OCI-M1 (cell line): ENCODE measurements around the gene INSC.
"Not testable (repeated sequence)": the region's sequence is repeated elsewhere in the genome, so short reads cannot be mapped to it uniquely, and the experiment has no call there.

Source experiments
- DNase-seq: peaks from one replicate; lab custom pipeline; 2025; lab: John Stamatoyannopoulos, UW

INSC gene

GRCh38 chr11:15114501-15115475 lies at the start of gene INSC:
INSC (plus strand) TSS chr11:15114923; CDS start chr11:15149175, 34,252 bp downstream.
- no peak for DNase-seq

GRCh38 chr11:15069751-15070150 lies 45.0 kb upstream of the INSC start:
- DNase-seq, result not testable (repeated sequence)

- no peak for DNase-seq
Observed at GRCh38 chr11:15071556-15072255, 43.0 kb upstream of the INSC start.

- no peak for DNase-seq
Observed at GRCh38 chr11:15072551-15073143, 42.1 kb upstream of the INSC start.

GRCh38 chr11:15073361-15074205 lies 41.1 kb upstream of the INSC start, which contains the start of gene CALCB:
CALCB (plus strand) TSS chr11:15073593; CDS start chr11:15074719, 1,126 bp downstream.
- no peak for DNase-seq

- DNase-seq, result peak; percentile 84
Observed at GRCh38 chr11:15074206-15075161, 40.2 kb upstream of the INSC start.

GRCh38 chr11:15075162-15075526 lies 39.6 kb upstream of the INSC start:
- DNase-seq, result no peak

- DNase-seq, result no peak
Observed at GRCh38 chr11:15091175-15091574, 23.5 kb upstream of the INSC start.

GRCh38 chr11:15091625-15092024 lies 23.1 kb upstream of the INSC start:
- DNase-seq, result no peak

GRCh38 chr11:15093432-15093831 lies 21.3 kb upstream of the INSC start:
- DNase-seq, result no peak

GRCh38 chr11:15095736-15096228 lies 18.9 kb upstream of the INSC start:
- no peak for DNase-seq

GRCh38 chr11:15097411-15097810 lies 17.3 kb upstream of the INSC start:
- DNase-seq, result no peak

GRCh38 chr11:15099267-15099666 lies 15.5 kb upstream of the INSC start:
- DNase-seq, result no peak

- peak; percentile 73 for DNase-seq
Observed at GRCh38 chr11:15101072-15101709, 13.5 kb upstream of the INSC start.

GRCh38 chr11:15104166-15104565 lies 10.6 kb upstream of the INSC start:
- DNase-seq, result no peak

- DNase-seq, result peak; percentile 6
Observed at GRCh38 chr11:15106201-15106965, 8.3 kb upstream of the INSC start.

GRCh38 chr11:15107730-15108515 lies 6.8 kb upstream of the INSC start:
- no peak for DNase-seq

- DNase-seq, result no peak
Observed at GRCh38 chr11:15108592-15109130, 6.1 kb upstream of the INSC start.
